HG03521 (cell line): ENCODE measurements around the gene BTG2.
"Not testable (repeated sequence)": the region's sequence is repeated elsewhere in the genome, so short reads cannot be mapped to it uniquely, and the experiment has no call there.

Source experiments
- ATAC-seq: cut with Tn5 transposase; IDR thresholded peaks from one replicate; pipeline ENCODE4 v1.9.1; 2021; ENCODE audit warnings: mild to moderate bottlenecking, moderate library complexity; ENCODE audit not compliant: unreplicated experiment

Gene BTG2

GRCh38 chr1:203304919-203305808 lies at the start of gene BTG2:
BTG2 (plus strand) TSS chr1:203305519; CDS start chr1:203305607, 88 bp downstream.
- peak; percentile 70 for ATAC-seq

GRCh38 chr1:203256636-203257035 lies 48.7 kb upstream of the BTG2 start:
- ATAC-seq: not testable (repeated sequence)

- ATAC-seq: no peak
Measured at GRCh38 chr1:203263496-203263895, 41.8 kb upstream of the BTG2 start.

GRCh38 chr1:203264052-203264501 lies 41.2 kb upstream of the BTG2 start:
- no peak for ATAC-seq

GRCh38 chr1:203265541-203265940 lies 39.8 kb upstream of the BTG2 start:
- ATAC-seq: no peak

- not testable (repeated sequence) for ATAC-seq
Measured at GRCh38 chr1:203266140-203266539, 39.2 kb upstream of the BTG2 start.

- peak; percentile 39 for ATAC-seq
Measured at GRCh38 chr1:203267347-203267846, 37.9 kb upstream of the BTG2 start.

GRCh38 chr1:203267912-203268311 lies 37.4 kb upstream of the BTG2 start:
- no peak for ATAC-seq

GRCh38 chr1:203268901-203269653 lies 36.2 kb upstream of the BTG2 start:
- ATAC-seq: no peak

GRCh38 chr1:203269654-203270020 lies 35.7 kb upstream of the BTG2 start:
- no peak for ATAC-seq

GRCh38 chr1:203270448-203270847 lies 34.9 kb upstream of the BTG2 start:
- no peak for ATAC-seq

GRCh38 chr1:203271018-203271743 lies 34.1 kb upstream of the BTG2 start:
- ATAC-seq: no peak

- ATAC-seq: no peak
Measured at GRCh38 chr1:203271962-203272632, 33.2 kb upstream of the BTG2 start.

- no peak for ATAC-seq
Measured at GRCh38 chr1:203272633-203273205, 32.6 kb upstream of the BTG2 start.

GRCh38 chr1:203273206-203273868 lies 32.0 kb upstream of the BTG2 start:
- peak; percentile 65 for ATAC-seq

- ATAC-seq: no peak
Measured at GRCh38 chr1:203273869-203274602, 31.3 kb upstream of the BTG2 start.

- no peak for ATAC-seq
Measured at GRCh38 chr1:203274603-203275381, 30.5 kb upstream of the BTG2 start.

GRCh38 chr1:203275656-203276272 lies 29.6 kb upstream of the BTG2 start:
- ATAC-seq: no peak
